SJSA1 (cell line): ENCODE data around the gene SLC25A29. TPM values are rescaled to one million over a fixed set of nuclear protein-coding genes. Genes with fewer than 3 reads are reported as not detected.
"Not testable (repeated sequence)": the region's sequence is repeated elsewhere in the genome, so short reads cannot be mapped to it uniquely, and the experiment has no call there.

Experiments used
- DNase-seq, 2 experiments: peaks; one replicate each; pipeline ENCODE4 v3.0.0-alpha.2; 2015 to 2020; ENCODE audit warnings: low spot score in 2 of 2, low read depth in 1 of 2
- H3K27ac ChIP-seq: fragments of 250-450 bp; sonication (Bioruptor Pico); 2 replicates; pipeline ENCODE4 v1.5.1; 2020; ENCODE audit warnings: mild to moderate bottlenecking, moderate library complexity
- H3K27me3 ChIP-seq: fragments of 250-450 bp; sonication (Bioruptor Pico); replicated peaks from 2 replicates; pipeline ENCODE4 v1.5.1; 2020; ENCODE audit warnings: mild to moderate bottlenecking, moderate library complexity
- H3K36me3 ChIP-seq: fragments of 250-450 bp; sonication (Bioruptor Pico); 2 replicates; pipeline ENCODE4 v1.5.1; 2020; ENCODE audit warnings: mild to moderate bottlenecking
- H3K4me1 ChIP-seq: fragments of 250-450 bp; sonication (Bioruptor Pico); replicated peaks from 2 replicates; pipeline ENCODE4 v1.6.1; 2021; ENCODE audit warnings: mild to moderate bottlenecking
- H3K4me3 ChIP-seq: fragments of 250-450 bp; sonication (Bioruptor Pico); 2 replicates; pipeline ENCODE4 v1.5.1; 2020; ENCODE audit warnings: mild to moderate bottlenecking
- H3K9me3 ChIP-seq: fragments of 250-450 bp; sonication (Bioruptor Pico); replicated peaks from 2 replicates; pipeline ENCODE4 v1.5.1; 2020; ENCODE audit warnings: mild to moderate bottlenecking
- total RNA-seq: library from RNA; depleted of rRNA; stranded (reverse); fragments of >200 nt; shearing (Covaris generic); gene quantifications from 2 replicates; pipeline ENCODE4 v1.2.3, GENCODE V29; 2014

The SLC25A29 gene
- total RNA-seq, 1 experiment from 2014 or later: 22.3 TPM

- DNase-seq, H3K4me3 ChIP-seq, H3K36me3 ChIP-seq, H3K27ac ChIP-seq, H3K4me1 ChIP-seq, H3K27me3 ChIP-seq, H3K9me3 ChIP-seq: not testable (repeated sequence)
Observed at GRCh38 chr14:100312110-100312876, 6.0 kb upstream of the SLC25A29 start.

- no peaks in the 10 kb centered on the region for H3K9me3 ChIP-seq
- no peak overlapping the region for H3K4me3 ChIP-seq
- no peaks in the 10 kb centered on the region for H3K27me3 ChIP-seq
- peaks cover 26% of the 10 kb centered on the region for H3K4me1 ChIP-seq
- H3K36me3 ChIP-seq: peaks cover 13% of the 10 kb centered on the region
- no peak for DNase-seq
- no peak overlapping the region for H3K27ac ChIP-seq
Observed at GRCh38 chr14:100309028-100309737, 2.9 kb upstream of the SLC25A29 start.

- not testable (repeated sequence) for H3K27me3 ChIP-seq, H3K9me3 ChIP-seq, H3K27ac ChIP-seq, DNase-seq, H3K4me3 ChIP-seq
- Histone ChIP-seq H3K36me3 (peaks cover 16% of the 10 kb centered on the region), H3K4me1 (peaks cover 32% of the 10 kb centered on the region)
Observed at GRCh38 chr14:100308427-100308792, 2.2 kb upstream of the SLC25A29 start.

GRCh38 chr14:100307766-100308426, 1.7 kb upstream of the SLC25A29 start:
- no peaks in the 10 kb centered on the region for H3K9me3 ChIP-seq

GRCh38 chr14:100306998-100307765, 938 bp upstream of the SLC25A29 start:
- Histone ChIP-seq H3K9me3 (no peaks in the 10 kb centered on the region), H3K4me1 (peaks cover 44% of the 10 kb centered on the region), H3K27ac (no peak overlapping the region; the same call in 1 of the 2 replicates), H3K36me3 (peaks cover 16% of the 10 kb centered on the region), H3K27me3 (no peaks in the 10 kb centered on the region), H3K4me3 (peak overlapping the region; percentile 77)
- no peak for DNase-seq

More at GRCh38 chr14:100307766-100308426, 1.7 kb upstream of the SLC25A29 start:
- H3K27me3 ChIP-seq: no peaks in the 10 kb centered on the region
- peaks cover 37% of the 10 kb centered on the region for H3K4me1 ChIP-seq
- no peak overlapping the region for H3K27ac ChIP-seq
- DNase-seq: no peak
- peaks cover 16% of the 10 kb centered on the region for H3K36me3 ChIP-seq
- peak overlapping the region; percentile 77 for H3K4me3 ChIP-seq

GRCh38 chr14:100305324-100306100, 732 bp downstream of the SLC25A29 start:
- no peaks in the 10 kb centered on the region for H3K27me3 ChIP-seq
- H3K27ac ChIP-seq: no peak overlapping the region
- DNase-seq: peak in 1 of 2 experiments; percentile 15
- peaks cover 16% of the 10 kb centered on the region for H3K36me3 ChIP-seq
- H3K4me1 ChIP-seq: peaks cover 45% of the 10 kb centered on the region
- H3K4me3 ChIP-seq: peak overlapping the region; percentile 77
- no peaks in the 10 kb centered on the region for H3K9me3 ChIP-seq

- Histone ChIP-seq H3K27ac (no peak overlapping the region), H3K4me3 (peak overlapping the region; percentile 77), H3K4me1 (peaks cover 45% of the 10 kb centered on the region)
Observed at GRCh38 chr14:100304825-100305323, 1.4 kb downstream of the SLC25A29 start.

GRCh38 chr14:100303925-100304324, 2.3 kb downstream of the SLC25A29 start:
- Histone ChIP-seq H3K27me3 (no peaks in the 10 kb centered on the region), H3K4me1 (peaks cover 45% of the 10 kb centered on the region), H3K4me3 (no peak overlapping the region), H3K9me3 (no peaks in the 10 kb centered on the region), H3K27ac (no peak overlapping the region), H3K36me3 (peaks cover 17% of the 10 kb centered on the region)
- no peak for DNase-seq

More at GRCh38 chr14:100304825-100305323, 1.4 kb downstream of the SLC25A29 start:
- H3K9me3 ChIP-seq: no peaks in the 10 kb centered on the region
- H3K36me3 ChIP-seq: peaks cover 16% of the 10 kb centered on the region
- no peaks in the 10 kb centered on the region for H3K27me3 ChIP-seq
- peak in 1 of 2 experiments; percentile 15 for DNase-seq

- no peaks in the 10 kb centered on the region for H3K9me3 ChIP-seq
- no peak overlapping the region for H3K27ac ChIP-seq
- peak in 1 of 2 experiments; percentile 29 for DNase-seq
- H3K36me3 ChIP-seq: peaks cover 19% of the 10 kb centered on the region
- peaks cover 45% of the 10 kb centered on the region for H3K4me1 ChIP-seq
- no peaks in the 10 kb centered on the region for H3K27me3 ChIP-seq
- no peak overlapping the region for H3K4me3 ChIP-seq
Observed at GRCh38 chr14:100303179-100303578, 3.1 kb downstream of the SLC25A29 start.

GRCh38 chr14:100302616-100303015, 3.6 kb downstream of the SLC25A29 start:
- peak in 1 of 2 experiments; percentile 67 for DNase-seq
- Histone ChIP-seq H3K4me3 (no peak overlapping the region), H3K9me3 (no peaks in the 10 kb centered on the region), H3K27ac (no peak overlapping the region), H3K27me3 (no peaks in the 10 kb centered on the region), H3K4me1 (peaks cover 47% of the 10 kb centered on the region), H3K36me3 (peaks cover 20% of the 10 kb centered on the region)

- H3K36me3 ChIP-seq: peaks cover 16% of the 10 kb centered on the region
- H3K9me3 ChIP-seq: no peaks in the 10 kb centered on the region
- no peaks in the 10 kb centered on the region for H3K27me3 ChIP-seq
- DNase-seq: no peak
- no peak overlapping the region for H3K27ac ChIP-seq
- no peak overlapping the region for H3K4me3 ChIP-seq
- H3K4me1 ChIP-seq: peaks cover 33% of the 10 kb centered on the region
Observed at GRCh38 chr14:100299238-100299560, 7.0 kb downstream of the SLC25A29 start.

GRCh38 chr14:100298551-100299237, 7.5 kb downstream of the SLC25A29 start:
- Histone ChIP-seq H3K27ac (no peak overlapping the region), H3K36me3 (peaks cover 12% of the 10 kb centered on the region), H3K4me3 (no peak overlapping the region), H3K4me1 (peaks cover 30% of the 10 kb centered on the region), H3K9me3 (no peaks in the 10 kb centered on the region), H3K27me3 (no peaks in the 10 kb centered on the region)
- no peak for DNase-seq
